Measurements from ENCODE around the gene CIB2. TPM values are rescaled to one million over a fixed set of nuclear protein-coding genes. Genes with fewer than 3 reads are reported as not detected.

Gene CIB2
- total RNA-seq, 4 donors from 2014 or later = 8.4 to 19.5 (median 9.5) TPM

GRCh38 chr15:78058401-78058935, 72.8 kb downstream of the CIB2 start:
- Histone ChIP-seq H3K27me3 (no peaks in the 10 kb centered on the region), H3K4me1 (peaks cover 45 to 89% (median 78%) of the 10 kb centered on the region in 4 donors), H3K27ac (peak overlapping the region; percentile 52 to 85 (median 72)), H3K36me3 (peaks cover 0 to 5% (median 0%) of the 10 kb centered on the region in 4 donors), H3K4me3 (no peak overlapping the region), H3K9me3 (no peaks in the 10 kb centered on the region)
- in situ Hi-C loops (cut with MboI; ENCODE audit: low pct_ligation_motif_present in 1 of 4, low pct_unique_long_range_greater_than_20kb in 1 of 4, low sequenced_read_pairs in 3 of 4) = no loop called here
- 91 to 100% methylated on average over 1 to 10 of the region's 10 CpGs for WGBS, 2 donors (ENCODE audit: low coverage in 1 of 2)
- TF ChIP-seq POLR2AphosphoS5 (IDR thresholded peaks at IDR 0.05) = no peak
- TF ChIP-seq EP300 (IDR thresholded peaks at IDR 0.05; ENCODE audit: low read depth) = no peak
- TF ChIP-seq POLR2A (IDR thresholded peaks at IDR 0.05) = no peak
- no peak for TF ChIP-seq CTCF (IDR thresholded peaks at IDR 0.05)
- intact Hi-C loops (cut with DNase I; ENCODE audit: low total_unique reads) = loop anchor here (10.0 kb wide), 1 partner anchor 676 kb away; no protein-coding TSS in a partner anchor
- DNase-seq = no peak

GRCh38 chr15:78057803-78058202, 73.4 kb downstream of the CIB2 start:
- TF ChIP-seq CTCF (IDR thresholded peaks at IDR 0.05) = no peak
- no peak for TF ChIP-seq EP300 (IDR thresholded peaks at IDR 0.05; ENCODE audit: low read depth)
- no peak for TF ChIP-seq POLR2A (IDR thresholded peaks at IDR 0.05)
- TF ChIP-seq POLR2AphosphoS5 (IDR thresholded peaks at IDR 0.05) = no peak
- no peak for DNase-seq
- WGBS, 2 donors (ENCODE audit: low coverage in 1 of 2) = 93 to 100% methylated on average over 2 to 5 of the region's 5 CpGs
- H3K36me3 ChIP-seq = peaks cover 0 to 5% (median 0%) of the 10 kb centered on the region in 4 donors
- peak overlapping the region; percentile 71 to 85 (median 78) for H3K27ac ChIP-seq
- in situ Hi-C loops (cut with MboI; ENCODE audit: low pct_ligation_motif_present in 1 of 4, low pct_unique_long_range_greater_than_20kb in 1 of 4, low sequenced_read_pairs in 3 of 4) (no loop called here), intact Hi-C loops (cut with DNase I; ENCODE audit: low total_unique reads) (loop anchor here (10.0 kb wide), 1 partner anchor 677 kb away; no protein-coding TSS in a partner anchor)
- no peaks in the 10 kb centered on the region for H3K9me3 ChIP-seq
- H3K4me1 ChIP-seq = peaks cover 41 to 87% (median 76%) of the 10 kb centered on the region in 4 donors
- H3K4me3 ChIP-seq = no peak overlapping the region
- no peaks in the 10 kb centered on the region for H3K27me3 ChIP-seq

GRCh38 chr15:78056714-78057269, 74.5 kb downstream of the CIB2 start:
- Histone ChIP-seq H3K27me3 (no peaks in the 10 kb centered on the region), H3K4me1 (peaks cover 46 to 87% (median 78%) of the 10 kb centered on the region in 4 donors), H3K9me3 (no peaks in the 10 kb centered on the region), H3K4me3 (no peak overlapping the region), H3K36me3 (peaks cover 0 to 5% (median 0%) of the 10 kb centered on the region in 4 donors), H3K27ac (peak overlapping the region; percentile 71 to 85 (median 78))
- in situ Hi-C loops (cut with MboI; ENCODE audit: low pct_ligation_motif_present in 1 of 4, low pct_unique_long_range_greater_than_20kb in 1 of 4, low sequenced_read_pairs in 3 of 4) (no loop called here), intact Hi-C loops (cut with DNase I; ENCODE audit: low total_unique reads) (loop anchor here (10.0 kb wide), 1 partner anchor 678 kb away; no protein-coding TSS in a partner anchor)
- WGBS, 2 donors (ENCODE audit: low coverage in 1 of 2) = 29% methylated on average over 2 of the region's 2 CpGs; no CpG with 5 or more reads in 1 of the 2 donors
- TF ChIP-seq CTCF (IDR thresholded peaks at IDR 0.05) (no peak), POLR2A (IDR thresholded peaks at IDR 0.05) (no peak), POLR2AphosphoS5 (IDR thresholded peaks at IDR 0.05) (no peak), EP300 (IDR thresholded peaks at IDR 0.05; ENCODE audit: low read depth) (no peak)
- no peak for DNase-seq

GRCh38 chr15:78055919-78056713, 75.1 kb downstream of the CIB2 start:
- intact Hi-C loops (cut with DNase I; ENCODE audit: low total_unique reads) = loop anchor here (10.0 kb wide), 1 partner anchor 679 kb away; no protein-coding TSS in a partner anchor

More at GRCh38 chr15:78055919-78056713, 75.1 kb downstream of the CIB2 start:
- H3K4me3 ChIP-seq = no peak overlapping the region
- H3K9me3 ChIP-seq = no peaks in the 10 kb centered on the region
- no peaks in the 10 kb centered on the region for H3K27me3 ChIP-seq
- peaks cover 53 to 87% (median 81%) of the 10 kb centered on the region in 4 donors for H3K4me1 ChIP-seq
- 23% methylated on average over 2 of the region's 2 CpGs; no CpG with 5 or more reads in 1 of the 2 donors for WGBS, 2 donors (ENCODE audit: low coverage in 1 of 2)
- TF ChIP-seq CTCF (IDR thresholded peaks at IDR 0.05) (no peak), EP300 (IDR thresholded peaks at IDR 0.05; ENCODE audit: low read depth) (no peak), POLR2A (IDR thresholded peaks at IDR 0.05) (no peak), POLR2AphosphoS5 (IDR thresholded peaks at IDR 0.05) (no peak)
- peaks cover 0 to 5% (median 0%) of the 10 kb centered on the region in 4 donors for H3K36me3 ChIP-seq
- in situ Hi-C loops (cut with MboI; ENCODE audit: low pct_ligation_motif_present in 1 of 4, low pct_unique_long_range_greater_than_20kb in 1 of 4, low sequenced_read_pairs in 3 of 4) = no loop called here
- H3K27ac ChIP-seq = peak overlapping the region; percentile 71 to 85 (median 78)
- DNase-seq = peak; percentile 66

Measured in transverse colon (tissue), 4 donors.